HG02973 (cell line): ENCODE results near the gene LAMB2.

ENCODE experiments used
- ATAC-seq: cut with Tn5 transposase; IDR thresholded peaks from one replicate; pipeline ENCODE4 v1.9.1; 2021; ENCODE audit warnings: moderate library complexity; ENCODE audit not compliant: unreplicated experiment

The LAMB2 gene

DNA sequence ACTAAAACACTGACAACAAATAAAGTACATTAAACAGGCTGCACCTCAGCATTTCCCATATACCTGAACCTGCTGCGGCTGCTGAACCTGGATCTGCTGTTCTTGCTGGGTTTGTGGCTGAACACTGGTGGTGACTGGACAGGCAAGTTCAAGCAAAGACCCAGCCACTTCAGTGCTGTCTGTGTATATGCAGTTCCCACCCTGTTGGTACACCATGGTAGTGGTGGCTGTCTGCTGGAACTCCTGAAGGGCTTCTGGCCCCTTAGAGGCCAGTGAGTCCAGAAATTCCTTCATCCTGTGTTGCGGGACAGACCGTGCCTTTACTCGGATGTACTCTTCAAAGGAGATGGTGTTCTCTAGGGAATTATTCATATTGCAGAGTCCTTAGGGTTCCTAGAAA, 56.2 kb downstream of the LAMB2 start:
- no peak for ATAC-seq

DNA sequence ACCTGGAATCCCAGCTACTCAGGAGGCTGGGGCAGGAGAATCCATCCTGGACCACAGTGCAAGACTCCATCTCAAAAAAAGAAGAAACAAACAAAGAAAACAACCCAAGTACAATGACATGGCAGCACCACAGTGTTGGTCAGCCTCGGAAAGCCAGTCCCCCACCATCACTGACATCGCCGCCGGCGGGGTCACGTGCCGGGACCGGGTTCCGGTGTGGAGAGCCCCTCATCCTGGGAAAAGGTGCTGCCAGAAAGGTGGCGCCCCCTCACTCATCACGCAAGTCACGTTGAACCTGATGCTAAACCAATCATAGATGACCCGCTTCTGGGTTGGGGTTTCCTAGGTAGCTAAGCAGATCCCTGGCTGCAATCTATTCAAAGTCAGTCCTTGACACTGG, 56.7 kb downstream of the LAMB2 start:
- ATAC-seq: no peak
